ENCODE data around the gene MTFR2.

Gene MTFR2

DNA sequence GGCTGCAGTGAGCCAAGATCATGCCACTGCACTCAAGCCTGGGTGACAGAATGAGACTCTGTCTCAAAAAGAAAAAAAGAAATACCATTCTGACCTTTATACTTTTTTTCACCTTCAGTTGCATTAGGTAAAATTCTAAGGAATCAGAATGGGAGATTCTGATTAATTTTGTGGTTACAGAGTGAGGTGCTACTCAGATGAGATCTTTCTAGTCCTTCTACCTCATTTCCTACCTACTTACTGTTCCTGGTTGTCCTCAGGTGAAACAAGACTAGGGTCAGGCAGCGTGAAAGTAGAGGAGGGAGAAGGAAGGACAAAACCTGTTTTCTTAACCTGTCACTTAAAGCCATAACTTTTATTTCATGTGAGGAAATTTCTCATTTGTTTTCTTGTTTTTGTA is 63.7 kb downstream of the MTFR2 start:
- DNase-seq (ENCODE audit: low spot score) = no peak

DNA sequence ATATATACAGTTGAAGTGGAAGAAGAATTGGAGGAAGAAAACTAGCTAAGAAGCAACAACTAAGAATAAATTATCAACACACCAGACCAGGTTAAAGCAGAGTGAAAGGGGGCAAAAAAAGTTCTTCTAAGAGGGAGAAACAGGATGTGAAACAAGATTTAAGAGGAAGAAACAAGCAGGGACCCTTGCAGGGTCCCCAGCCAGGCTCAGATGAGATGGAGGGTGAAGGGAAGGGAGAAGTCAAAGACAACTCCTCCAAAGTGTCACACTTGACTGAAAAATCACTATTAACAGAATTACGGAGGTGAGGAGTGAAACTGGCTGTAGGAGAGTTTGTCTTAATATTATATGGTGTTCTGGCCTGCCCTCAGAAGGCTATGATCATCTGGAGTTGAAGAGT is 65.4 kb downstream of the MTFR2 start:
- DNase-seq (ENCODE audit: low spot score) = no peak

DNA sequence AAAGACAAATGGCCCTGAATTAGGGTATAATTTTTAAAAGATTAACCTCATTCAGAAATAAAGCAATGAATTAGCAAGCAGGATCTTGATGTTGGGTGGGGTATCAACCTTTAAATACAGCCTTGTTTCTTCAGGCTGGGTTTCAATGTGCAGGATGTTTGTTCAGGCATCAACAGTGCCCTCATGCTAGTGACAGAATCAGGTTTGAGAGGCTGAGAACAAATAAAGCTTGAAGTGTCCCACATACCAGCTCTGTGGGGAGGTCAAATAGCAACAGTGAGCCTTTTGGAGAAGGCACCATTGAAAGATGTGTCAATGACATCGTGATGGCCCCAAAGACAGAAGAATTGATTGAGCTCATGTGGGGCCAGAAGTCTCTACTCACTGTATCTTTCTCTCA is 68.2 kb downstream of the MTFR2 start:
- DNase-seq (ENCODE audit: low spot score) = no peak

DNA sequence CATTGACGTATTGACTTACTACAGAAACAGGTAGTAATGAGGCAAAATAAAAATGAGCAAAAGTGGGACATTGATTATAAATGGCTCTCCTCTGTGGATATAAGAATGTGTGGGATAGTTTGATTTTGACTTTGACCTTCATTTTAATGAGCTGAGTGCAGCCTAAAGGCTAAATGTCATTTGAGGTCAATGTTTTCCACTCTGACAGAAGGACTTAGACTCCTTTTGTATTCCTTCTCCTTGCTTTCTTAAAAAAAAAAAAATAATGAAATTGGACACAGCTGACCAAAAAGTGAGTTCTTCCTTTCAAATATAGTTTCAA is 68.6 kb downstream of the MTFR2 start:
- DNase-seq (ENCODE audit: low spot score) = no peak
